ENCODE data around the gene TMEM242. TPM values are rescaled to one million over a fixed set of nuclear protein-coding genes. Genes with fewer than 3 reads are reported as not detected.

Gene TMEM242
- polyA plus RNA-seq, 2 of the 4 experiments (the other 2 are of a cell fraction), result 5.3 to 7.4 TPM

DNA sequence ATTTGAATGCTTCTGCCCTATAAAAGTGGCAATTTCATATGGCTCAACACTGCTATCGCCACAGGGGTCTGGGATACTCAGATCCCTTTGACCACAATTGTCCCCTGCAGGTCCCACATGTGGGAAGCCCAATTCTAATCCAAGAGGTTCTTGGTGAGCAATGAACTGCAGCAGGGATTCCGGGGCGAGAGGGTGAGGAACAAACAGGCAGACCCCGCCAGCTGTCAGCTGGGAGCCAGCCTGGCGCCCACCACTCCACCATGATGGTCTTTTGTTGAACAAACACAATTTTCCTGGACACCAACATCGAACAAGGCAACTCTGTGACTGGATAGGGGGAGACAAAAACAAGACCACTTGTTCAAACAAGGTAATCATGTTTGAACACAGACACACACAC, 80.5 kb downstream of the TMEM242 start:
- TF ChIP-seq CHD2 (IDR thresholded peaks at IDR 0.05; ENCODE audit: low read length, partially characterized antibody), result no peak
- TF ChIP-seq CHD4 (IDR thresholded peaks at IDR 0.05; ENCODE audit: borderline replicate concordance), result no peak
- no peak for TF ChIP-seq EP300 (IDR thresholded peaks at IDR 0.05)
- TF ChIP-seq CBX2 (IDR thresholded peaks at IDR 0.05; ENCODE audit: borderline replicate concordance, low read depth), result no peak
- TF ChIP-seq, protein P1, sequence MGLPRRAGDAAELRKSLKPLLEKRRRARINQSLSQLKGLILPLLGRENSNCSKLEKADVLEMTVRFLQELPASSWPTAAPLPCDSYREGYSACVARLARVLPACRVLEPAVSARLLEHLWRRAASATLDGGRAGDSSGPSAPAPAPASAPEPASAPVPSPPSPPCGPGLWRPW (IDR thresholded peaks at IDR 0.05), result no peak
- no peak for TF ChIP-seq JUNB (IDR thresholded peaks at IDR 0.05)
- TF ChIP-seq POLR2AphosphoS2 (conservative IDR thresholded peaks at IDR 0.05; ENCODE audit: low read length), result no peak
- no peak for TF ChIP-seq PBX3 (IDR thresholded peaks at IDR 0.05)
- no peak for TF ChIP-seq ESRRA (IDR thresholded peaks at IDR 0.05; ENCODE audit: borderline replicate concordance, low read length)
- no peak for TF ChIP-seq HOXA7 (CRISPR knock-in tag; IDR thresholded peaks at IDR 0.05)
- ATAC-seq (no peak), DNase-seq (ENCODE audit: low read depth in 1 of 2, low spot score in 1 of 2) (no peak), FAIRE-seq (no peak)
- Histone ChIP-seq H3K4me1 (no peaks in the 10 kb centered on the region), H3K27ac (no peak overlapping the region), H3K9me3 (no peaks in the 10 kb centered on the region), H3K4me2 (no peak overlapping the region), H3K4me3 (no peak overlapping the region)
- 53% methylated on average over 6 of the region's 6 CpGs for WGBS (ENCODE audit: missing lambda C conversion rate)
- ChIA-PET CTCF (no interaction called here), POLR2A (no interaction called here)

GRCh38 chr6:157240960-157241311, 82.4 kb downstream of the TMEM242 start:
- 84% methylated on average over 6 of the region's 10 CpGs for WGBS (ENCODE audit: missing lambda C conversion rate)
- POLR2A ChIA-PET, result no interaction called here
- FAIRE-seq (no peak), DNase-seq (ENCODE audit: low read depth in 1 of 2, low spot score in 1 of 2) (no peak), ATAC-seq (no peak)
- CTCF ChIA-PET, result no interaction called here
- no peaks in the 10 kb centered on the region for H3K4me1 ChIP-seq
- H3K9me3 ChIP-seq, result no peaks in the 10 kb centered on the region
- no peak overlapping the region for H3K4me2 ChIP-seq
- TF ChIP-seq PBX3 (IDR thresholded peaks at IDR 0.05) (no peak), JUNB (IDR thresholded peaks at IDR 0.05) (no peak), ELK1 (IDR thresholded peaks at IDR 0.05; ENCODE audit: low read depth, low read length) (no peak), CTCF (IDR thresholded peaks at IDR 0.05) (no peak), RCOR1 (IDR thresholded peaks at IDR 0.05; ENCODE audit: low read depth, low read length) (no peak), EHF (CRISPR knock-in tag; IDR thresholded peaks at IDR 0.05) (no peak), BHLHE40 (IDR thresholded peaks at IDR 0.05; ENCODE audit: low read depth, low read length) (no peak), ZNF302 (CRISPR knock-in tag; IDR thresholded peaks at IDR 0.05) (no peak), HOXB13 (CRISPR knock-in tag; IDR thresholded peaks at IDR 0.05; ENCODE audit: low read depth) (no peak)
- no peak overlapping the region for H3K4me3 ChIP-seq
- H3K27ac ChIP-seq, result no peak overlapping the region

Measured in A549 (cell line).